ENCODE results near the gene SLC25A24.
"Not testable (repeated sequence)": the region's sequence is repeated elsewhere in the genome, so short reads cannot be mapped to it uniquely, and the experiment has no call there.

SLC25A24 gene

GRCh38 chr1:108132367-108132766 lies 67.8 kb downstream of the SLC25A24 start:
- not testable (repeated sequence) for DNase-seq

- DNase-seq, result not testable (repeated sequence)
Observed at GRCh38 chr1:108131281-108131680, 68.9 kb downstream of the SLC25A24 start.

GRCh38 chr1:108130794-108131193 lies 69.3 kb downstream of the SLC25A24 start:
- DNase-seq, result no peak

GRCh38 chr1:108129999-108130398 lies 70.1 kb downstream of the SLC25A24 start:
- no peak for DNase-seq

GRCh38 chr1:108125312-108126138 lies 74.6 kb downstream of the SLC25A24 start:
- no peak for DNase-seq

GRCh38 chr1:108124622-108125311 lies 75.4 kb downstream of the SLC25A24 start:
- DNase-seq, result no peak

GRCh38 chr1:108124023-108124422 lies 76.1 kb downstream of the SLC25A24 start:
- DNase-seq, result no peak

GRCh38 chr1:108121358-108122143 lies 78.6 kb downstream of the SLC25A24 start:
- DNase-seq, result no peak

- DNase-seq, result no peak
Observed at GRCh38 chr1:108120163-108120562, 80.0 kb downstream of the SLC25A24 start.

GRCh38 chr1:108119500-108119899 lies 80.6 kb downstream of the SLC25A24 start:
- no peak for DNase-seq

- no peak for DNase-seq
Observed at GRCh38 chr1:108117945-108118902, 81.9 kb downstream of the SLC25A24 start.

- no peak for DNase-seq
Observed at GRCh38 chr1:108117237-108117636, 82.9 kb downstream of the SLC25A24 start.

- DNase-seq, result no peak
Observed at GRCh38 chr1:108114033-108114599, 86.0 kb downstream of the SLC25A24 start.

- no peak for DNase-seq
Observed at GRCh38 chr1:108113496-108113895, 86.6 kb downstream of the SLC25A24 start.

- no peak for DNase-seq
Observed at GRCh38 chr1:108109295-108109973, 90.7 kb downstream of the SLC25A24 start.

- DNase-seq, result no peak
Observed at GRCh38 chr1:108108119-108108518, 92.0 kb downstream of the SLC25A24 start.

GRCh38 chr1:108107658-108108057 lies 92.5 kb downstream of the SLC25A24 start:
- no peak for DNase-seq

- no peak for DNase-seq
Observed at GRCh38 chr1:108106775-108107174, 93.4 kb downstream of the SLC25A24 start.

- DNase-seq, result no peak
Observed at GRCh38 chr1:108100148-108100547, 100.0 kb downstream of the SLC25A24 start.

- no peak for DNase-seq
Observed at GRCh38 chr1:108097018-108097417, 103.1 kb downstream of the SLC25A24 start.

- no peak for DNase-seq
Observed at GRCh38 chr1:108096089-108096488, 104.1 kb downstream of the SLC25A24 start.

Data from SIG-M5 (cell line).